ENCODE results near the gene ALDH1B1.

GRCh38 chr9:38356851-38357250, 35.7 kb upstream of the ALDH1B1 start:
- no peak for TF ChIP-seq POLR2A (IDR thresholded peaks at IDR 0.05)
- TF ChIP-seq CTCF (IDR thresholded peaks at IDR 0.05) = no peak

Measured in stomach (tissue), 4 donors.